NT2/D1 (cell line): ENCODE data around the gene RNH1.

Experiments used
- SUZ12 ChIP-seq: IDR thresholded peaks from 2 replicates; pipeline ENCODE4 v1.6.1; 2011; ENCODE audit not compliant: insufficient read length, insufficient read depth; ENCODE audit errors: extremely low read depth
- YY1 ChIP-seq: IDR thresholded peaks from 2 replicates; pipeline ENCODE4 v1.6.1; 2011; ENCODE audit not compliant: insufficient read length, insufficient read depth
- ZNF274 ChIP-seq: IDR thresholded peaks from 2 replicates; pipeline ENCODE4 v1.6.1; 2011; ENCODE audit warnings: mild to moderate bottlenecking, low read depth, low read length

DNA sequence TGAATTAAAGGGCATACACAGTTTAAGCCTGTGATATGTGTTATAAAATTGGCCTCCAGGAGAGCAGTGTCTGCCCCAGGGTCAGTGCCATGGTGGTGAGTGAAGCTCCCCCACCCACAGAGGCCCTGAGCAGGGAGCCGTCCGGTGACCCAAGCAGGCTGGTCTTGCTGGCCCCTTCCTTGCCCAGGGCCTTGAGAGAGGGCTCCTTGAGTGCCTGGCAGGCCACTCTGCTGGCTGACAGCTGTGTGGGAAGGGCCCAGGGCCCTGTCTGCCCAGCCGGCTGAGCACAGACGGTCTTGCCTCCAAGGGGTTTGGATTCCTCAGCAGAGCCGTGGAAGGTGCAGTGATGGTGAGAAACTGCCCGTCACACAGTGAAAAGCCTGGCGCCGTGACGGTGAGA is 31.1 kb downstream of the RNH1 start:
- TF ChIP-seq SUZ12: no peak
- TF ChIP-seq YY1: no peak
- TF ChIP-seq ZNF274: no peak
